ENCODE measurements around the gene NDUFA11.
A peak's percentile ranks its signal among the peaks of the same experiment; 100 is the strongest.

Gene NDUFA11

GRCh38 chr19:5903624-5904351 is at the start of gene NDUFA11:
NDUFA11 (minus strand) TSS chr19:5903790; CDS start chr19:5903708, 82 bp downstream.
- peak; percentile 95 for DNase-seq (ENCODE audit: low spot score)

GRCh38 chr19:5953030-5953589 is 49.5 kb upstream of the NDUFA11 start:
- DNase-seq (ENCODE audit: low spot score): no peak

GRCh38 chr19:5952193-5953029 is 48.8 kb upstream of the NDUFA11 start:
- no peak for DNase-seq (ENCODE audit: low spot score)

- no peak for DNase-seq (ENCODE audit: low spot score)
Measured at GRCh38 chr19:5951338-5951861, 47.8 kb upstream of the NDUFA11 start.

GRCh38 chr19:5950741-5951140 is 47.2 kb upstream of the NDUFA11 start:
- no peak for DNase-seq (ENCODE audit: low spot score)

- DNase-seq (ENCODE audit: low spot score): no peak
Measured at GRCh38 chr19:5949792-5950305, 46.3 kb upstream of the NDUFA11 start.

GRCh38 chr19:5948752-5949564 is 45.4 kb upstream of the NDUFA11 start:
- DNase-seq (ENCODE audit: low spot score): no peak

GRCh38 chr19:5947435-5947834 is 43.8 kb upstream of the NDUFA11 start:
- DNase-seq (ENCODE audit: low spot score): no peak

- DNase-seq (ENCODE audit: low spot score): no peak
Measured at GRCh38 chr19:5943623-5944022, 40.0 kb upstream of the NDUFA11 start.

- no peak for DNase-seq (ENCODE audit: low spot score)
Measured at GRCh38 chr19:5943045-5943444, 39.5 kb upstream of the NDUFA11 start.

GRCh38 chr19:5941673-5942072 is 38.1 kb upstream of the NDUFA11 start:
- DNase-seq (ENCODE audit: low spot score): no peak

GRCh38 chr19:5940260-5941208 is 36.9 kb upstream of the NDUFA11 start:
- DNase-seq (ENCODE audit: low spot score): no peak

GRCh38 chr19:5937550-5937949 is 34.0 kb upstream of the NDUFA11 start:
- DNase-seq (ENCODE audit: low spot score): no peak

GRCh38 chr19:5936292-5936592 is 32.7 kb upstream of the NDUFA11 start:
- no peak for DNase-seq (ENCODE audit: low spot score)

GRCh38 chr19:5935473-5936291 is 32.1 kb upstream of the NDUFA11 start:
- no peak for DNase-seq (ENCODE audit: low spot score)

GRCh38 chr19:5934774-5935472 is 31.3 kb upstream of the NDUFA11 start:
- DNase-seq (ENCODE audit: low spot score): no peak

GRCh38 chr19:5934069-5934401 is 30.4 kb upstream of the NDUFA11 start:
- no peak for DNase-seq (ENCODE audit: low spot score)

- DNase-seq (ENCODE audit: low spot score): no peak
Measured at GRCh38 chr19:5933391-5934068, 29.9 kb upstream of the NDUFA11 start.
